Esophagus muscularis mucosa (tissue), 3 donors: ENCODE data around the gene THEM5.

ENCODE experiments used
- CTCF ChIP-seq, 3 experiments: fragments of 200-600 bp in 2 of 3; fragments of 450-650 bp in 1 of 3; sonication (generic) in 2 of 3; IDR thresholded peaks; one replicate each; pipeline ENCODE4 v1.5.1; 2017 to 2019; ENCODE audit warnings: antibody characterized with exemption in 3 of 3, mild to moderate bottlenecking in 2 of 3, moderate library complexity in 1 of 3
- POLR2AphosphoS5 ChIP-seq, 2 donors: sonication (generic); formaldehyde crosslinking; IDR thresholded peaks; one replicate each; pipeline ENCODE4 v1.6.1; 2017; ENCODE audit warnings: antibody characterized with exemption in 2 of 2

GRCh38 chr1:151802372-151802771 lies 51.1 kb downstream of the THEM5 start:
- TF ChIP-seq CTCF (IDR thresholded peaks at IDR 0.05), result no peak
- no peak for TF ChIP-seq POLR2AphosphoS5 (IDR thresholded peaks at IDR 0.05)
